H9 (cell line): ENCODE data around the gene ORC1. TPM values are rescaled to one million over a fixed set of nuclear protein-coding genes. Genes with fewer than 3 reads are reported as not detected.
A peak's percentile ranks its signal among the peaks of the same experiment; 100 is the strongest.
"Not testable (repeated sequence)": the region's sequence is repeated elsewhere in the genome, so short reads cannot be mapped to it uniquely, and the experiment has no call there.

Experiments
- DNase-seq: peaks from one replicate; pipeline ENCODE4 v3.0.0-alpha.2; 2017
- H2AFZ ChIP-seq: one replicate; pipeline ENCODE4 v1.6.1; 2013; ENCODE audit warnings: mild to moderate bottlenecking, low read length, control low read depth, moderate library complexity
- H2AK5ac ChIP-seq: 2 replicates; pipeline ENCODE4 v1.6.1; 2013; ENCODE audit warnings: low read length, control low read depth, mixed read lengths; ENCODE audit not compliant: insufficient read length
- H2BK120ac ChIP-seq: one replicate; pipeline ENCODE4 v1.6.1; 2013; ENCODE audit warnings: low read depth, mild to moderate bottlenecking, low read length, control low read depth, inconsistent platforms; ENCODE audit not compliant: poor library complexity, severe bottlenecking
- H2BK12ac ChIP-seq: 2 replicates; pipeline ENCODE4 v1.6.1; 2013; ENCODE audit warnings: low read length, control low read depth, mixed read lengths, low read depth; ENCODE audit not compliant: insufficient read length
- H2BK15ac ChIP-seq: 2 replicates; pipeline ENCODE4 v1.6.1; 2013; ENCODE audit warnings: low read depth, low read length, control low read depth
- H2BK20ac ChIP-seq: one replicate; pipeline ENCODE4 v1.6.1; 2013; ENCODE audit warnings: low read depth, mild to moderate bottlenecking, low read length, control low read depth, inconsistent platforms; ENCODE audit not compliant: poor library complexity, severe bottlenecking
- H2BK5ac ChIP-seq: 2 replicates; pipeline ENCODE4 v1.6.1; 2013; ENCODE audit warnings: low read length, control low read depth, mixed read lengths; ENCODE audit not compliant: insufficient read length
- H3K14ac ChIP-seq: 2 replicates; pipeline ENCODE4 v1.6.1; 2013; ENCODE audit warnings: low read length, control low read depth; ENCODE audit not compliant: insufficient read depth
- H3K18ac ChIP-seq: 2 replicates; pipeline ENCODE4 v1.6.1; 2013; ENCODE audit warnings: low read depth, mild to moderate bottlenecking, mixed read lengths, low read length, control low read depth; ENCODE audit not compliant: insufficient read length
- H3K23ac ChIP-seq: 2 replicates; pipeline ENCODE4 v1.6.1; 2013; ENCODE audit warnings: low read length, control low read depth, mixed read lengths, low read depth; ENCODE audit not compliant: insufficient read length
- H3K23me2 ChIP-seq: 2 replicates; pipeline ENCODE4 v1.6.1; 2013; ENCODE audit warnings: low read depth, mild to moderate bottlenecking, mixed read lengths, low read length, control low read depth; ENCODE audit not compliant: insufficient read length, poor library complexity, severe bottlenecking
- H3K27ac ChIP-seq: 2 replicates; pipeline ENCODE4 v1.5.1; 2013; ENCODE audit warnings: low read length, control low read depth, mixed read lengths, low read depth; ENCODE audit not compliant: insufficient read length
- H3K27me3 ChIP-seq: 2 replicates; pipeline ENCODE4 v1.6.1; 2013; ENCODE audit warnings: low read length, control low read depth, inconsistent platforms; ENCODE audit not compliant: insufficient read depth
- H3K4ac ChIP-seq: 2 replicates; pipeline ENCODE4 v1.6.1; 2013; ENCODE audit warnings: low read depth, mild to moderate bottlenecking, control low read depth, inconsistent platforms, low read length, moderate library complexity
- H3K4me1 ChIP-seq: 2 replicates; pipeline ENCODE4 v1.6.1; 2013; ENCODE audit warnings: low read length, control low read depth, inconsistent platforms; ENCODE audit not compliant: insufficient read depth
- H3K4me2 ChIP-seq: 2 replicates; pipeline ENCODE4 v1.6.1; 2013; ENCODE audit warnings: low read length, control low read depth, mixed read lengths; ENCODE audit not compliant: insufficient read length, insufficient read depth
- H3K56ac ChIP-seq: 2 replicates; pipeline ENCODE4 v1.6.1; 2013; ENCODE audit warnings: low read depth, mild to moderate bottlenecking, mixed read lengths, low read length, control low read depth; ENCODE audit not compliant: insufficient read length
- H3K79me1 ChIP-seq: 2 replicates; pipeline ENCODE4 v1.6.1; 2013; ENCODE audit warnings: low read depth, mild to moderate bottlenecking, moderate library complexity, low read length, control low read depth, inconsistent platforms; ENCODE audit not compliant: insufficient read depth, poor library complexity, severe bottlenecking
- H3K79me2 ChIP-seq: 2 replicates; pipeline ENCODE4 v1.6.1; 2013; ENCODE audit warnings: low read length, control low read depth, inconsistent platforms; ENCODE audit not compliant: insufficient read depth
- H3K9ac ChIP-seq: 2 replicates; pipeline ENCODE4 v1.6.1; 2013; ENCODE audit warnings: low read length, control low read depth, mixed read lengths; ENCODE audit not compliant: insufficient read length; ENCODE audit errors: extremely low read depth
- H3K9me3 ChIP-seq: one replicate; pipeline ENCODE4 v1.6.1; 2013; ENCODE audit warnings: low read depth, low read length, inconsistent platforms; ENCODE audit not compliant: control insufficient read depth
- H3T11ph ChIP-seq: one replicate; pipeline ENCODE4 v1.6.1; 2013; ENCODE audit warnings: mild to moderate bottlenecking, low read length, control low read depth, inconsistent platforms
- H4K20me1 ChIP-seq: one replicate; pipeline ENCODE4 v1.6.1; 2013; ENCODE audit not compliant: control insufficient read depth, insufficient read length, insufficient read depth
- H4K5ac ChIP-seq: 2 replicates; pipeline ENCODE4 v1.6.1; 2013; ENCODE audit warnings: low read depth, mild to moderate bottlenecking, mixed read lengths, low read length, control low read depth; ENCODE audit not compliant: insufficient read length
- H4K8ac ChIP-seq: replicated peaks from 2 replicates; pipeline ENCODE4 v1.6.1; 2013; ENCODE audit warnings: low read length, control low read depth, mixed read lengths, low read depth; ENCODE audit not compliant: insufficient read length
- H4K91ac ChIP-seq: 2 replicates; pipeline ENCODE4 v1.6.1; 2013; ENCODE audit warnings: low read depth, mild to moderate bottlenecking, moderate library complexity, mixed read lengths, low read length, control low read depth; ENCODE audit not compliant: insufficient read length
- H3K27ac Mint-ChIP-seq, 3 experiments: 2 replicates in 2 of 3; 3 replicates in 1 of 3; pipeline ENCODE4 v1.8.0; 2020 to 2021; ENCODE audit warnings: mixed read lengths in 3 of 3, mild to moderate bottlenecking in 1 of 3, moderate library complexity in 1 of 3
- H3K27me3 Mint-ChIP-seq: 2 replicates; pipeline ENCODE4 v1.8.0; 2021; ENCODE audit warnings: low read depth, mild to moderate bottlenecking, moderate library complexity, mixed read lengths
- H3K36me3 Mint-ChIP-seq, 3 experiments: 2 replicates in 2 of 3; 3 replicates in 1 of 3; pipeline ENCODE4 v1.8.0; 2020 to 2021; ENCODE audit warnings: low read depth in 3 of 3, mixed read lengths in 3 of 3; ENCODE audit not compliant: insufficient read depth in 1 of 3
- H3K4me1 Mint-ChIP-seq, 2 experiments: 2 replicates each; pipeline ENCODE4 v1.8.0; 2020; ENCODE audit warnings: mixed read lengths in 2 of 2
- H3K4me3 Mint-ChIP-seq, 2 experiments: 2 replicates in 1 of 2; 3 replicates in 1 of 2; pipeline ENCODE4 v1.8.0; 2020 to 2021; ENCODE audit warnings: mild to moderate bottlenecking in 2 of 2, mixed read lengths in 2 of 2, moderate library complexity in 1 of 2
- H3K9me3 Mint-ChIP-seq, 2 experiments: 2 replicates in 1 of 2; 3 replicates in 1 of 2; pipeline ENCODE4 v1.8.0; 2020; ENCODE audit warnings: mild to moderate bottlenecking in 2 of 2, mixed read lengths in 2 of 2, moderate library complexity in 1 of 2
- CTCF ChIP-seq: fragments of 200-600 bp; sonication (generic); conservative IDR thresholded peaks from 3 replicates; pipeline ENCODE4 v1.8.0; 2021; ENCODE audit warnings: antibody characterized with exemption, mild to moderate bottlenecking
- WGBS: extraction: QIAGEN DNeasy Blood & Tissue Kit; methylation state at CpG from one replicate; pipeline ENCODE4 v1.1.7; 2013; ENCODE audit warnings: missing lambda C conversion rate, low lambda C conversion rate, mixed read lengths; ENCODE audit not compliant: insufficient read length; ENCODE audit errors: extremely low coverage; 5-methylcytosine and 5-hydroxymethylcytosine counted together
- total RNA-seq: library from RNA; stranded (reverse); gene quantifications from 2 replicates; pipeline ENCODE4 v1.2.1, GENCODE V29; 2021

The ORC1 gene
- total RNA-seq, 1 experiment from 2014 or later = 46.4 TPM

DNA sequence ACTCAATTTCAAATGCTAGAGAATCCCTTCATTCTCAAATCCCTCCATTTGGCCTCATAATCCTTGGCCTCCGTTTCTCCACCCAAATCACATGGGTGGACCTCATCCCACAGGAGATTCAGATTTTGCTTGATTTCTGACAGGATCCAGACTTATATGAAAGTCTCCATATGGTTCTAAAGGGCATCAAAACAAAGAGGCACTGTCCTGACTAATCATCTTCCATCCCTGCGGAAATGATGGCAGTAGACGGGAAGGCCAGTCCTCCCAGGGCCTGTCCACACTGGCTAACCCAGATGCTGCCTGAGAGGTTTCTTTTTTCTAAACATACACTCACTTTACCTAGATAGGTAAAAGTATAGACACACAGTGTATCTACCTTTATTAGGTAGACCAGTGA lies 18.8 kb downstream of the ORC1 start:
- no peak overlapping the region for H2BK5ac ChIP-seq
- no peaks in the 10 kb centered on the region for H3K27me3 ChIP-seq
- Mint-ChIP-seq H3K27ac (no peak overlapping the region; a peak in 1 of 7 replicates), H3K9me3 (no peaks in the 10 kb centered on the region), H3K4me3 (no peak overlapping the region), H3K27me3 (no peaks in the 10 kb centered on the region), H3K36me3 (peaks cover 60 to 95% (median 86%) of the 10 kb centered on the region in 3 experiments), H3K4me1 (no peaks in the 10 kb centered on the region)
- H3K79me2 ChIP-seq = no peaks in the 10 kb centered on the region
- no peaks in the 10 kb centered on the region for H3K4me1 ChIP-seq
- no peak overlapping the region for H3K23ac ChIP-seq
- H2BK12ac ChIP-seq = no peak overlapping the region
- H4K20me1 ChIP-seq = no peaks in the 10 kb centered on the region
- no peak overlapping the region for H2AK5ac ChIP-seq
- H3K9me3 ChIP-seq = no peaks in the 10 kb centered on the region
- no peak overlapping the region for H2BK15ac ChIP-seq
- H3K18ac ChIP-seq = no peak overlapping the region
- H3K9ac ChIP-seq = no peak overlapping the region
- H3K79me1 ChIP-seq = no peaks in the 10 kb centered on the region
- no peaks in the 10 kb centered on the region for H3K23me2 ChIP-seq
- H3K56ac ChIP-seq = no peak overlapping the region
- no peak overlapping the region for H4K8ac ChIP-seq
- H3K4ac ChIP-seq = no peak overlapping the region
- H2BK120ac ChIP-seq = no peak overlapping the region
- WGBS = no CpG with 5 or more reads among the region's 3 CpGs
- H3K27ac ChIP-seq = no peak overlapping the region
- no peak overlapping the region for H4K91ac ChIP-seq
- no peak overlapping the region for H3K4me2 ChIP-seq
- H3T11ph ChIP-seq = no peak overlapping the region
- DNase-seq = no peak
- TF ChIP-seq CTCF = no peak
- no peak overlapping the region for H2BK20ac ChIP-seq
- no peak overlapping the region for H2AFZ ChIP-seq
- H4K5ac ChIP-seq = no peak overlapping the region
- no peak overlapping the region for H3K14ac ChIP-seq

DNA sequence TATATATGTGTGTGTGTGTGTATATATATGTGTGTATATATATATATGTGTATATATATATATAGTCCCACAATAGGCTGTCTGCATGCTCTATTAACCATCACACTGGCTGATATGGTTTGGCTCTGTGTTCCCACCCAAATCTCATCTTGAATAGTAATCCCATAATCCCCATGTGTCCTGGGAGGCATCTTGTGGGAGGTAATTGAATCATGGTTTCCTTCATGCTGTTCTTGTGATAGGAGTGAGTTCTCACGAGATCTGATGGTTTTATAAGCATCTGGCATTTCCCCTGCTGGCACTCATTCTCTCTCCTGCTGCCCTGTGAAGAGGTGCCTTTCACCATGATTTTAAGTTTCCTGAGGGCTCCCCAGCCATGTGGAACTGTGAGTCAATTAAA lies 34.4 kb downstream of the ORC1 start:
- not testable (repeated sequence) for DNase-seq, H3K9me3 Mint-ChIP-seq, H3K4ac ChIP-seq, H3K4me2 ChIP-seq, H3K14ac ChIP-seq, H4K91ac ChIP-seq, H3K4me3 Mint-ChIP-seq, H2BK120ac ChIP-seq, H2BK20ac ChIP-seq, H3K9me3 ChIP-seq, H2BK5ac ChIP-seq, H3K18ac ChIP-seq, H3K4me1 ChIP-seq, H2AFZ ChIP-seq, H3K23ac ChIP-seq, H3K79me1 ChIP-seq, H2AK5ac ChIP-seq, H4K8ac ChIP-seq, H3K79me2 ChIP-seq, H3K56ac ChIP-seq, H2BK12ac ChIP-seq, H4K20me1 ChIP-seq, H4K5ac ChIP-seq, H3T11ph ChIP-seq, H3K9ac ChIP-seq, H2BK15ac ChIP-seq, H3K27me3 ChIP-seq, H3K27me3 Mint-ChIP-seq, H3K27ac ChIP-seq, H3K23me2 ChIP-seq
- H3K27ac Mint-ChIP-seq = 0 out of 7 replicates have a peak overlapping the region, but pooled peaks of 1 of the 3 experiments have one; percentile 11
- peaks cover 23 to 25% of the 10 kb centered on the region in 2 experiments for H3K4me1 Mint-ChIP-seq
- H3K36me3 Mint-ChIP-seq = peaks cover 25 to 40% (median 26%) of the 10 kb centered on the region in 3 experiments
- WGBS = no CpG with 5 or more reads among the region's 1 CpG
